ENCODE measurements around the gene KRTAP10-6.
"Not testable (repeated sequence)": the region's sequence is repeated elsewhere in the genome, so short reads cannot be mapped to it uniquely, and the experiment has no call there.

KRTAP10-6 gene, protein sequence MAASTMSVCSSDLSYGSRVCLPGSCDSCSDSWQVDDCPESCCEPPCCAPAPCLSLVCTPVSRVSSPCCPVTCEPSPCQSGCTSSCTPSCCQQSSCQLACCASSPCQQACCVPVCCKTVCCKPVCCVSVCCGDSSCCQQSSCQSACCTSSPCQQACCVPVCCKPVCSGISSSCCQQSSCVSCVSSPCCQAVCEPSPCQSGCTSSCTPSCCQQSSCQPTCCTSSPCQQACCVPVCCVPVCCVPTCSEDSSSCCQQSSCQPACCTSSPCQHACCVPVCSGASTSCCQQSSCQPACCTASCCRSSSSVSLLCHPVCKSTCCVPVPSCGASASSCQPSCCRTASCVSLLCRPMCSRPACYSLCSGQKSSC
- 0 reads per million in 3 donors for total RNA-seq

DNA sequence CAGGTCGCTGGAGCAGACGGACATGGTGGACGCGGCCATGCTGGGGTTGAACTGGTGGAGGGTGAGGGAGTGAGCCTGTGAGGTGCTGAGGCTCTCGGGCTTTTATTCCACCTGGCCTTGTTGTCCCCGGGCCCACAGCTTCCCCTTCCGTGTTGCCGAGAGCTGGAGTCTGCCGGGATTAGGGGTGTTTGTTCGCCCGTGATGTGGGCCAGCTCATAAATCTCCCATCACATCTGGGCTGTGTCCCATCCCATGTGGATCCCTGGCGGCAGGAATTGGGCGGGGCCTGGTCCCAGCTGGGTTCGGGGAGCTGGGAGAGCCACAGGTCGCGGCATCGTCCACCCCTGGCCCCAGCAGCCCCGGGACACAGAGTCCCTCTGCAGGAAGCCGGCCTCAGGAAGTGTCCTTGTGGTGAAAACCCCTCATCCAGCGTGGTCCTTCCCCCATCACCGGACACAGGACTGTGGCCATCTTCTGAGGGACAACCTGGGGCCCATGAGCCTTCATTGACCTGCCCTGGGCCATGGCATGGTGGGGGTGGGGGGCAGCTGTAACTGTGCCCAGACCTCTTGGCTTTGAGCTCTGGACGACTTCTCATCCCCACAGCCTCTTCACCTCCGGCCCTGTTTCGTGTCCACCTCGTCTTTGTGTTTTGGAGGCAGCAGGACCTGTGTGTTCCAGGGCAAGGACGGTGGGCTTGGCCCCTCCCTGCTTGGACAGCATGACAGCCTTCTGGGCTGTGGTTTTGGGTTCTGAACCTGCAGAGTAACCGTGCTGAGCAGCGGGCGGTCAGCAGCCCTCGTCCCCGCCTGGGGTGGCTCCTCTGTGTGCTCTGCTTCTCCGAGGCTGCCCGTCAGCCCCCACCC is at the start of gene KRTAP10-6:
Gene KRTAP10-6 (minus strand): TSS at position 60 of the 866 bp plus-strand sequence. CDS start 21 bp downstream, at position 39.
- H3K27me3 ChIP-seq (replicated peaks; ENCODE audit: control insufficient read depth, insufficient read depth, low read length, poor library complexity, severe bottlenecking), result no peaks in the 10 kb centered on the region
- H3K4me1 ChIP-seq (ENCODE audit: control insufficient read depth, insufficient read depth, low read length, poor library complexity, severe bottlenecking), result no peaks in the 10 kb centered on the region
- DNase-seq, result no peak
- no peak within 1 kb of the TSS for H3K4me3 ChIP-seq (ENCODE audit: insufficient read depth, low read depth, low read length, poor library complexity, severe bottlenecking)
- no peaks in the 10 kb centered on the region for H3K36me3 ChIP-seq (ENCODE audit: control insufficient read depth, insufficient read depth, low read length)
- H3K9me3 ChIP-seq (ENCODE audit: control insufficient read depth, low read length), result no peaks in the 10 kb centered on the region
- no peak within 1 kb of the TSS for H3K27ac ChIP-seq (ENCODE audit: insufficient read depth, low read length, poor library complexity, severe bottlenecking)

DNA sequence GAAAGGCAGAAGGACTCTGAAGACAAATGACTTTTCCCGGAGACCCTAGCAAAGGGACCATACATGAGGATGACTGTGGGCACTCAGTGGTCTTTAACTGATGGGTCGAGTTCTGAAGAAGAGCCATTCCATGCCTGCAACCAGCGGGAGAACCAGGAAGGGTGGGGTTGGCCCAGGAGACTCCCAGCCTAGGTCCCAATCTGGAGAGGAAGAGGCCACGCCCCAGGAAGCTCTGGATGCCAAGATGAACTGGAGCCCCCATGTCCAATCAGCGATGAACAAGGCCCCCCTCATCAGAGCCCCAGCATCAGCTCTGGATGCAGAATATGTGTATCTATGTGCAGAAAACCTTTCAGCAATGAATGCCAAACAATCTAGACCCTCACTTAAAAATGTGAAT is 48.5 kb upstream of the KRTAP10-6 start:
- Histone ChIP-seq H3K27ac (ENCODE audit: insufficient read depth, low read length, poor library complexity, severe bottlenecking) (no peak overlapping the region), H3K4me3 (ENCODE audit: insufficient read depth, low read depth, low read length, poor library complexity, severe bottlenecking) (no peak overlapping the region), H3K9me3 (ENCODE audit: control insufficient read depth, low read length) (no peaks in the 10 kb centered on the region), H3K36me3 (ENCODE audit: control insufficient read depth, insufficient read depth, low read length) (no peaks in the 10 kb centered on the region), H3K4me1 (ENCODE audit: control insufficient read depth, insufficient read depth, low read length, poor library complexity, severe bottlenecking) (no peaks in the 10 kb centered on the region), H3K27me3 (replicated peaks; ENCODE audit: control insufficient read depth, insufficient read depth, low read length, poor library complexity, severe bottlenecking) (no peaks in the 10 kb centered on the region)
- DNase-seq, result no peak

DNA sequence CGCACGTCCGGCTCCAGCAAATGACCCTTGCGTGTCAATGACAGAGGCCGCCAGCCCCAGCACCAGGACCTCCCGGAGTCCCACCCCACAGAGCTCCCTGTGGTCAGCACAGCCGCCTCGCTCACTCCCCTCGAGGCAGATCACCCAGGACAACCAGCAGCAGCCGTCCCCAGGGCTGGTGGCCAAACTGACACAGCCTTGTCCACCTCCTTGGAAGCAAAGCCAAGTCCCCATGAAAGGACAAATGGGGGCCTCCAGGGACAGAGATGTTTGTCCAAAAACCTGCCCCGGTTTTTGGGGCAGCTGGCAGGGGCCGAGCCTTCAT is 47.0 kb upstream of the KRTAP10-6 start:
- Histone ChIP-seq H3K36me3 (ENCODE audit: control insufficient read depth, insufficient read depth, low read length) (no peaks in the 10 kb centered on the region), H3K4me1 (ENCODE audit: control insufficient read depth, insufficient read depth, low read length, poor library complexity, severe bottlenecking) (no peaks in the 10 kb centered on the region), H3K27ac (ENCODE audit: insufficient read depth, low read length, poor library complexity, severe bottlenecking) (no peak overlapping the region), H3K9me3 (ENCODE audit: control insufficient read depth, low read length) (no peaks in the 10 kb centered on the region), H3K4me3 (ENCODE audit: insufficient read depth, low read depth, low read length, poor library complexity, severe bottlenecking) (no peak overlapping the region), H3K27me3 (replicated peaks; ENCODE audit: control insufficient read depth, insufficient read depth, low read length, poor library complexity, severe bottlenecking) (no peaks in the 10 kb centered on the region)
- no peak for DNase-seq

DNA sequence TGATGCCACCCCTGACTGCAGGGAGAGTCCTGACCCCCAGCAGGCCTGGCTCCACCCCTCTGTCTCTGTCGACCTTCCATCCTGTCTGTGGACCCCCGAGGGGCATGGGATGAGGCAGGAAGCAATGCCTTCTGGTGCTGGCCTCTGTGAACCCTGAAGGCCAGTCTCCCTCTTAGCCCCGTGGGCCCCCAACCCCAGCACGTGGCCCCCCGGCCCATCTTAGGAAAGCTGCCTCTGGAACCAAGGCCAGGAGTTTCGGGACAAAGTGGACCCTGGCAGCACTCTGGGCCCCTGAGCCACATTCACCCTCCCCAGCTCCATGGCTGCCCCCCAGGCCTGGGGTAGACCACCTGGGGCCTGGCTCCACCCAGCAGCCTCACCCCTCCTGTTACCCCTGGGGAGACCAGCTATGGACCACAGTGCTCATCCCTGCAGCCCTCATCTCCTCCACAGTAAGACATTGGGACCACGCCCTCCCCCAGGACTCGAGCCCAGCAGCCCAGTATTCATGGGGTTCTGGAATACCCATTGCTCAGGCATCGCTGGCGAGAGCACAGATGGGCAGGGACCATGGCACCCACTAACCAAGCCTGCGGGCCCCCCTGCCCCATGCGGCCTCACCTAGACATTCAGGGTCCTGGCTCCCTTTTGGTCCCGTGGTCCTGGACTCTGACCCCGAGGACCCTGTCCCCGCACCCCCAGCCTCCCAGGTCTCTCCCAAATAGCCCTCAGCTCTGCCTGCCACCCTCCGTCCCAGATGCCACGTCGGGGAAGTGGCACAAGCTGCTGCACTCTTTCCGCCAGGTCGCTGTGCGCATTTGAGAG is 46.4 kb upstream of the KRTAP10-6 start:
- not testable (repeated sequence) for H3K4me1 ChIP-seq (ENCODE audit: control insufficient read depth, insufficient read depth, low read length, poor library complexity, severe bottlenecking); H3K4me3 ChIP-seq (ENCODE audit: insufficient read depth, low read depth, low read length, poor library complexity, severe bottlenecking); H3K36me3 ChIP-seq (ENCODE audit: control insufficient read depth, insufficient read depth, low read length); DNase-seq; H3K9me3 ChIP-seq (ENCODE audit: control insufficient read depth, low read length); H3K27ac ChIP-seq (ENCODE audit: insufficient read depth, low read length, poor library complexity, severe bottlenecking); H3K27me3 ChIP-seq (replicated peaks; ENCODE audit: control insufficient read depth, insufficient read depth, low read length, poor library complexity, severe bottlenecking)

DNA sequence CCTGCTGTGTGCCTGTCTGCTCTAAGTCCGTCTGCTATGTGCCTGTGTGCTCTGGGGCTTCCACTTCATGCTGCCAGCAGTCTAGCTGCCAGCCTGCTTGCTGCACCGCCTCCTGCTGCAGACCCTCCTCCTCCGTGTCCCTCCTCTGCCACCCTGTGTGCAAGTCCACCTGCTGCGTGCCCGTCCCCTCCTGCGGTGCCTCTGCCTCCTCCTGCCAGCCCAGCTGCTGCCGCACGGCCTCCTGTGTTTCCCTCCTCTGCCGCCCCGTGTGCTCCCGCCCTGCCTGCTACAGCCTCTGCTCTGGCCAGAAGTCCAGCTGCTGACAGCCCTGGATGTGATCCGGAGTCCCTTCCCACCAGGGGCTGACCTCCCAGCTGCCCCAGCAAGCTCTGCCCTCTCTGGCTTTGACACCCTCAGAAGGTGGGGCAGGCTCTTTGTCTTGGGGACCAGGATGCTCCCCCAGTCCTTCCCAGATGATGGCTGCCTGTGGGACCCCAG is 45.6 kb upstream of the KRTAP10-6 start:
- not testable (repeated sequence) for H3K4me3 ChIP-seq (ENCODE audit: insufficient read depth, low read depth, low read length, poor library complexity, severe bottlenecking); H3K27ac ChIP-seq (ENCODE audit: insufficient read depth, low read length, poor library complexity, severe bottlenecking); H3K36me3 ChIP-seq (ENCODE audit: control insufficient read depth, insufficient read depth, low read length); H3K4me1 ChIP-seq (ENCODE audit: control insufficient read depth, insufficient read depth, low read length, poor library complexity, severe bottlenecking); H3K9me3 ChIP-seq (ENCODE audit: control insufficient read depth, low read length); DNase-seq; H3K27me3 ChIP-seq (replicated peaks; ENCODE audit: control insufficient read depth, insufficient read depth, low read length, poor library complexity, severe bottlenecking)

DNA sequence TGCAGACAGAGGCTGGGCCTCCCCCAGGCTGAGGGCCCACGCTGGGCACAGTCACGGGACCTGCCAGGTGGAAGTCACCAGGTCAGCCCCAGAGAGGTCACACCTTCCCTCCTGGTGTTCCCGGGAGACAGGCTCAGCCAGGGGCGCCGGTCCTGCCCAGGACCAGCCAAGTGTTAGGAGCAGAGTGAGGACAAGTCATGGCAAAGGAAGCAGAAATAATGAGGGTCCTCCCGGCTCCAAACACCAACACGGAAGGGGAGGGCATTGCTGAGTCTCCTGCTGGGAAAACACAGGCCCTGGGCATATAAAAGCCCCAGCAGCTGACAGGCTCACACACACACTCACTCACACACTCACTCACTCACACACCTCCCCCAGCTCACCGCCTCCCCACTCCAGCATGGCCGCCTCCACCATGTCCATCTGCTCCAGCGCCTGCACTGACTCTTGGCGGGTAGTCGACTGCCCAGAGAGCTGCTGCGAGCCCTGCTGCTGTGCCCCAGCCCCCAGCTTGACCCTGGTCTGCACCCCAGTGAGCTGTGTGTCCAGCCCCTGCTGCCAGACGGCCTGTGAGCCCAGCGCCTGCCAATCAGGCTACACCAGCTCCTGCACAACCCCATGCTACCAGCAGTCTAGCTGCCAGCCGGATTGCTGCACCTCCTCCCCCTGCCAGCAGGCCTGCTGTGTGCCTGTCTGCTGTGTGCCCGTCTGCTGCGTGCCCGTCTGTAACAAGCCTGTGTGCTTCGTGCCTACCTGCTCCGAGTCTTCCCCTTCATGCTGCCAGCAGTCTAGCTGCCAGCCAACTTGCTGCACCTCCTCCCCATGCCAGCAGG is 44.9 kb upstream of the KRTAP10-6 start, which contains the start of gene KRTAP10-10:
Gene KRTAP10-10 (plus strand): TSS at position 339 of the 833 bp plus-strand sequence. CDS start 62 bp downstream, at position 401.
- Histone ChIP-seq H3K4me3 (ENCODE audit: insufficient read depth, low read depth, low read length, poor library complexity, severe bottlenecking) (no peak within 1 kb of the TSS), H3K36me3 (ENCODE audit: control insufficient read depth, insufficient read depth, low read length) (no peaks in the 10 kb centered on the region), H3K27ac (ENCODE audit: insufficient read depth, low read length, poor library complexity, severe bottlenecking) (no peak within 1 kb of the TSS), H3K4me1 (ENCODE audit: control insufficient read depth, insufficient read depth, low read length, poor library complexity, severe bottlenecking) (no peaks in the 10 kb centered on the region), H3K9me3 (ENCODE audit: control insufficient read depth, low read length) (no peaks in the 10 kb centered on the region), H3K27me3 (replicated peaks; ENCODE audit: control insufficient read depth, insufficient read depth, low read length, poor library complexity, severe bottlenecking) (no peaks in the 10 kb centered on the region)
- DNase-seq, result no peak

DNA sequence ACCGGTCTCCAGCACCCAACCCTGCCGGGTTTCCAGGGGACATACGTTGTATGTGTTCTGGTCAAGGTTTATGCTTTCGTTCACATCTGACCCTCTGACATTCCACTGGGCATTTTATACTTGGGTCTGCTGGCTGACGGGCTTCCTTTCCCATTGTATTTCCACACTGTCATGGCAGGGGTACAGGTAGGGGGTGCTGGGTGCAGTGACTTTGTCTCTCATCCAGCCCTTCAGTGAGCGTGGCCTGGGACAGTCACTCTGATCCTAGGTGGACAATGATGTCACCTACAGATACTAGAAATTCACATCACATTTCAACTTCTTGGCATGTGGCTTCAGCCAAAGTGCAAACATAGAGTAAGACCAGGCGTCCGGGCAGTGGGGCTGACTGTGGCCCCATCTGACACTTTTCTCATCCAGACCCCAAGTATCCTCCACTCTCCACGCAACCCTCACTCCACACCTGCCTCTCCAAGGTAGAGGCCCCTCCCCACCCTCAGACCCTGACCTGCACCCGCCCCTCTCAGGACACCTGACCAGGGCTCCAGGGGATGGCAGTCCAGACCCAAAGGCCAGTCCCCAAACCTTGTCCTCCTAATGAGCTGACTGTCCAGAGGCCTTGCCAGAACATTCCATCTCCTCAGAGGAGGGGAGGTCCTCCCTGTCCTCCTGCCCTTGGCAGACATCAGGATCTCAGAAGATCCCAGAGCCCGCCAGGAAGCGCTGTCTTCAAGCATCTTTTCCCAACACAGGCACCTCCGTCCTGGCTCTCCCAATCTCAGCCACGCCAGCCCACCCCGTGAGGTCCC is 44.1 kb upstream of the KRTAP10-6 start:
- H3K27ac ChIP-seq (ENCODE audit: insufficient read depth, low read length, poor library complexity, severe bottlenecking), result no peak overlapping the region
- DNase-seq, result no peak
- peaks cover 4% of the 10 kb centered on the region for H3K9me3 ChIP-seq (ENCODE audit: control insufficient read depth, low read length)
- H3K4me1 ChIP-seq (ENCODE audit: control insufficient read depth, insufficient read depth, low read length, poor library complexity, severe bottlenecking), result no peaks in the 10 kb centered on the region
- H3K27me3 ChIP-seq (replicated peaks; ENCODE audit: control insufficient read depth, insufficient read depth, low read length, poor library complexity, severe bottlenecking), result no peaks in the 10 kb centered on the region
- H3K4me3 ChIP-seq (ENCODE audit: insufficient read depth, low read depth, low read length, poor library complexity, severe bottlenecking), result no peak overlapping the region
- H3K36me3 ChIP-seq (ENCODE audit: control insufficient read depth, insufficient read depth, low read length), result no peaks in the 10 kb centered on the region

DNA sequence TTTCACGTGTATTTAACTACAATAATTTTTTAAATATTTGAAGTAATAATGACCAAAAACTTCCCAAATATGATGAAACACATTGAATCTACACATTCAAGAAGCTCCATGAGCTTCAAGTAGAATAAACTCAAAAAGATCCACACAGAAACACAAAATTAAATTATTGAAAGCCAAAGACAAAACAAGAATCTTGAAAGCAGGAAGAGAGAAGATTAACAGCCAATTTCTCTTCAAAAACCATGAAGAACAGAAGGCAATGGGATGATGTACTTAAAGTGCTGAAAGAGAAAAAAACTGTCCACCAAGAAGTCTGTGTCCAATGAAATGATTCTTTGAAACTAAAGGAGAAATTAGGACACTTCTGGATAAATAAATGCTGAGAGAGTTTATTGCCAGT is 39.8 kb upstream of the KRTAP10-6 start:
- DNase-seq, result no peak
- Histone ChIP-seq H3K27ac (ENCODE audit: insufficient read depth, low read length, poor library complexity, severe bottlenecking) (no peak overlapping the region), H3K4me3 (ENCODE audit: insufficient read depth, low read depth, low read length, poor library complexity, severe bottlenecking) (no peak overlapping the region), H3K36me3 (ENCODE audit: control insufficient read depth, insufficient read depth, low read length) (no peaks in the 10 kb centered on the region), H3K9me3 (ENCODE audit: control insufficient read depth, low read length) (peaks cover 17% of the 10 kb centered on the region), H3K27me3 (replicated peaks; ENCODE audit: control insufficient read depth, insufficient read depth, low read length, poor library complexity, severe bottlenecking) (no peaks in the 10 kb centered on the region), H3K4me1 (ENCODE audit: control insufficient read depth, insufficient read depth, low read length, poor library complexity, severe bottlenecking) (peaks cover 18% of the 10 kb centered on the region)

Data from effector memory CD4-positive, alpha-beta T cell (primary cell).